ENCODE results near the gene MAGEB1.
A peak's percentile ranks its signal among the peaks of the same experiment; 100 is the strongest.

MAGEB1 gene

GRCh38 chrX:30246769-30247489 lies at the start of gene MAGEB1:
MAGEB1 (plus strand) TSS chrX:30247146; CDS start chrX:30250494, 3,348 bp downstream.
- FAIRE-seq (no peak), DNase-seq (ENCODE audit: low spot score) (no peak)

GRCh38 chrX:30212172-30212571 lies 34.8 kb upstream of the MAGEB1 start:
- FAIRE-seq (no peak), DNase-seq (ENCODE audit: low spot score) (no peak)

- DNase-seq (ENCODE audit: low spot score) (no peak), FAIRE-seq (no peak)
Observed at GRCh38 chrX:30215357-30215843, 31.5 kb upstream of the MAGEB1 start, which contains the start of gene MAGEB2. MAGEB2 (plus strand) TSS chrX:30215563; CDS start chrX:30218581, 3,018 bp downstream.

GRCh38 chrX:30217465-30217864 lies 29.5 kb upstream of the MAGEB1 start:
- no peak for FAIRE-seq
- DNase-seq (ENCODE audit: low spot score), result no peak

- no peak for FAIRE-seq
- no peak for DNase-seq (ENCODE audit: low spot score)
Observed at GRCh38 chrX:30219372-30219771, 27.6 kb upstream of the MAGEB1 start.

GRCh38 chrX:30220661-30221060 lies 26.3 kb upstream of the MAGEB1 start:
- no peak for FAIRE-seq
- no peak for DNase-seq (ENCODE audit: low spot score)

- FAIRE-seq, result no peak
- no peak for DNase-seq (ENCODE audit: low spot score)
Observed at GRCh38 chrX:30224536-30224935, 22.4 kb upstream of the MAGEB1 start.

GRCh38 chrX:30228526-30228925 lies 18.4 kb upstream of the MAGEB1 start:
- no peak for FAIRE-seq
- no peak for DNase-seq (ENCODE audit: low spot score)

GRCh38 chrX:30230395-30230794 lies 16.6 kb upstream of the MAGEB1 start, which contains the start of gene MAGEB3:
MAGEB3 (plus strand) TSS chrX:30230657; CDS start chrX:30235925, 5,268 bp downstream.
- FAIRE-seq, result no peak

GRCh38 chrX:30241724-30242415 lies 5.1 kb upstream of the MAGEB1 start, which contains the start of gene MAGEB4:
MAGEB4 (plus strand) TSS chrX:30242000; CDS start chrX:30242136, 136 bp downstream.
- FAIRE-seq (no peak), DNase-seq (ENCODE audit: low spot score) (no peak)

More at GRCh38 chrX:30230395-30230794, 16.6 kb upstream of the MAGEB1 start, which contains the start of gene MAGEB3:
- no peak for DNase-seq (ENCODE audit: low spot score)

- no peak for DNase-seq (ENCODE audit: low spot score)
- FAIRE-seq, result no peak
Observed at GRCh38 chrX:30248854-30249253, 1.9 kb downstream of the MAGEB1 start.

- FAIRE-seq, result no peak
- DNase-seq (ENCODE audit: low spot score), result no peak
Observed at GRCh38 chrX:30253257-30253656, 6.3 kb downstream of the MAGEB1 start.

- FAIRE-seq (no peak), DNase-seq (ENCODE audit: low spot score) (no peak)
Observed at GRCh38 chrX:30259927-30260326, 13.0 kb downstream of the MAGEB1 start.

- no peak for FAIRE-seq
- DNase-seq (ENCODE audit: low spot score), result no peak
Observed at GRCh38 chrX:30261012-30261411, 14.1 kb downstream of the MAGEB1 start.

- FAIRE-seq, result no peak
Observed at GRCh38 chrX:30262763-30263162, 15.8 kb downstream of the MAGEB1 start.

GRCh38 chrX:30270639-30271038 lies 23.7 kb downstream of the MAGEB1 start:
- DNase-seq (ENCODE audit: low spot score) (peak; percentile 27), FAIRE-seq (peak; percentile 35)

More at GRCh38 chrX:30262763-30263162, 15.8 kb downstream of the MAGEB1 start:
- DNase-seq (ENCODE audit: low spot score), result no peak

GRCh38 chrX:30275498-30275897 lies 28.6 kb downstream of the MAGEB1 start:
- peak; percentile 18 for DNase-seq (ENCODE audit: low spot score)
- peak; percentile 91 for FAIRE-seq

GRCh38 chrX:30278365-30278764 lies 31.4 kb downstream of the MAGEB1 start:
- DNase-seq (ENCODE audit: low spot score) (peak; percentile 27), FAIRE-seq (peak; percentile 91)

GRCh38 chrX:30280428-30280827 lies 33.5 kb downstream of the MAGEB1 start:
- FAIRE-seq (no peak), DNase-seq (ENCODE audit: low spot score) (no peak)

GRCh38 chrX:30282527-30282926 lies 35.6 kb downstream of the MAGEB1 start:
- peak; percentile 71 for FAIRE-seq
- DNase-seq (ENCODE audit: low spot score), result peak; percentile 28

- FAIRE-seq (peak; percentile 99), DNase-seq (ENCODE audit: low spot score) (peak; percentile 91)
Observed at GRCh38 chrX:30283456-30284200, 36.7 kb downstream of the MAGEB1 start.
